B cell (primary cell): ENCODE data around the gene PARD3B. TPM values are rescaled to one million over a fixed set of nuclear protein-coding genes. Genes with fewer than 3 reads are reported as not detected.

Source experiments
- ATAC-seq: fragments of 200-7000 bp; cut with Tn5 transposase; one replicate; pipeline ENCODE4 v1.10.0; 2021; ENCODE audit warnings: low read depth, mild to moderate bottlenecking, moderate number of reproducible peaks, moderate library complexity
- CTCF ChIA-PET: fragments of 350-600 bp; sonication (Branson Sonifier 250); formaldehyde crosslinking; loops from one replicate; lab custom pipeline; 2021; ENCODE audit warnings: antibody characterized with exemption, inconsistent platforms; lab: Charles Lee
- POLR2A ChIA-PET: fragments of 350-600 bp; sonication (Branson Sonifier 250); formaldehyde crosslinking; loops from one replicate; lab custom pipeline; 2021; ENCODE audit warnings: antibody characterized with exemption; lab: Charles Lee
- DNase-seq: peaks from one replicate; pipeline ENCODE4 v3.0.0; 2013
- H2AFZ ChIP-seq: 2 replicates; pipeline ENCODE4 v1.6.1; 2012; ENCODE audit warnings: mild to moderate bottlenecking, low read depth, low read length; ENCODE audit not compliant: insufficient read depth, poor library complexity, severe bottlenecking
- H3K27ac ChIP-seq, 2 donors: 1 replicate in 1 of 2; 2 replicates in 1 of 2; pipeline ENCODE4 v1.5.1; 2012 to 2013; ENCODE audit warnings: low read length in 2 of 2, mild to moderate bottlenecking in 2 of 2, moderate library complexity in 1 of 2
- H3K27me3 ChIP-seq, 4 experiments: fragments of 200-600 bp in 1 of 4; sonication (generic) in 1 of 4; replicated peaks in 1 of 4; 1 replicate in 2 of 4; 2 replicates in 2 of 4; pipeline versions ENCODE4 v1.6.1 to v1.7.0; 2013 to 2016; ENCODE audit warnings: low read length in 3 of 4, mild to moderate bottlenecking in 2 of 4, mixed read lengths in 1 of 4, moderate library complexity in 1 of 4; ENCODE audit not compliant: insufficient read depth in 4 of 4, control insufficient read depth in 3 of 4; ENCODE audit errors: control extremely low read depth in 1 of 4
- H3K36me3 ChIP-seq, 2 experiments: replicated peaks in 1 of 2; 1 replicate in 1 of 2; 2 replicates in 1 of 2; pipeline versions ENCODE4 v1.6.1 to v1.7.1; 2013; ENCODE audit warnings: low read length in 1 of 2; ENCODE audit not compliant: insufficient read depth in 2 of 2, control insufficient read depth in 1 of 2; ENCODE audit errors: control extremely low read depth in 1 of 2, extremely low read depth in 1 of 2
- H3K4me1 ChIP-seq, 2 donors: fragments of 200-600 bp in 1 of 2; sonication (generic) in 1 of 2; 1 replicate in 1 of 2; 2 replicates in 1 of 2; pipeline versions ENCODE4 v1.5.1 to v1.6.1; 2013 to 2017; ENCODE audit warnings: low read length in 2 of 2; ENCODE audit not compliant: control insufficient read depth in 2 of 2, insufficient read depth in 2 of 2
- H3K4me2 ChIP-seq: replicated peaks from 2 replicates; pipeline ENCODE3; 2012; ENCODE audit warnings: mild to moderate bottlenecking, low read depth, low read length; ENCODE audit not compliant: poor library complexity, severe bottlenecking
- H3K4me3 ChIP-seq, 5 experiments: fragments of 200-600 bp in 1 of 5; sonication (generic) in 1 of 5; 1 replicate in 3 of 5; 2 replicates in 2 of 5; pipeline versions ENCODE4 v1.5.1 to v1.7.0; 2011 to 2016; ENCODE audit warnings: low read length in 4 of 5, mild to moderate bottlenecking in 4 of 5, low read depth in 2 of 5, control low read depth in 1 of 5, moderate library complexity in 1 of 5; ENCODE audit not compliant: insufficient read depth in 1 of 5; ENCODE audit errors: control extremely low read depth in 1 of 5, extremely low read depth in 1 of 5
- H3K79me2 ChIP-seq: fragments of 200-600 bp; sonication (generic); one replicate; pipeline ENCODE4 v1.6.0; 2016; ENCODE audit warnings: low read length; ENCODE audit not compliant: control insufficient read depth, insufficient read depth
- H3K9ac ChIP-seq: fragments of 200-600 bp; sonication (generic); 2 replicates; pipeline ENCODE4 v1.6.1; 2017; ENCODE audit warnings: mild to moderate bottlenecking, low read length, moderate library complexity
- H3K9me3 ChIP-seq, 3 donors: one replicate each; pipeline versions ENCODE4 v1.6.1 to v1.7.1; 2013; ENCODE audit warnings: low read length in 2 of 3; ENCODE audit not compliant: control insufficient read depth in 2 of 3, insufficient read depth in 1 of 3; ENCODE audit errors: control extremely low read depth in 1 of 3
- H4K20me1 ChIP-seq: 2 replicates; pipeline ENCODE4 v1.6.0; 2012; ENCODE audit warnings: mild to moderate bottlenecking, low read length; ENCODE audit not compliant: insufficient read depth, control insufficient read depth, poor library complexity, severe bottlenecking
- H3K27ac Mint-ChIP-seq: one replicate; pipeline ENCODE4 v1.8.0; 2021; ENCODE audit warnings: mixed read lengths
- H3K27me3 Mint-ChIP-seq: one replicate; pipeline ENCODE4 v1.8.0; 2021; ENCODE audit warnings: mixed read lengths
- H3K4me1 Mint-ChIP-seq: one replicate; pipeline ENCODE4 v1.8.0; 2021; ENCODE audit warnings: mixed read lengths
- H3K4me3 Mint-ChIP-seq: one replicate; pipeline ENCODE4 v1.8.0; 2021; ENCODE audit warnings: mixed read lengths
- H3K9me3 Mint-ChIP-seq: one replicate; pipeline ENCODE4 v1.8.0; 2022; ENCODE audit warnings: mixed read lengths; ENCODE audit not compliant: insufficient read depth
- EZH2 ChIP-seq: IDR thresholded peaks from 2 replicates; pipeline ENCODE4 v1.6.1; 2012; ENCODE audit warnings: borderline replicate concordance, low read depth, mild to moderate bottlenecking, moderate library complexity, low read length; ENCODE audit not compliant: insufficient read depth, poor library complexity, severe bottlenecking
- WGBS: methylation state at CpG from one replicate; pipeline ENCODE4 v1.1.5; 2013; ENCODE audit warnings: missing lambda C conversion rate; ENCODE audit not compliant: insufficient coverage; 5-methylcytosine and 5-hydroxymethylcytosine counted together
- intact Hi-C: fragments of 100-400 bp; cut with micrococcal nuclease; formaldehyde crosslinking; loops from one replicate; pipeline ENCODE4 v1.10.0; 2022
- polyA plus RNA-seq: library from polyadenylated mRNA; depleted of rRNA; stranded (reverse); fragments of >200 nt; gene quantifications from 2 replicates; pipeline ENCODE4 v1.2.3, GENCODE V29; 2012
- total RNA-seq, 2 donors: library from RNA; stranded (reverse); fragments of 120-200 nt in 1 of 2; gene quantifications; 1 replicate in 1 of 2; 2 replicates in 1 of 2; pipeline versions ENCODE4 v1.2.3 to v1.2.4, GENCODE V29; 2013 to 2022
- TF ChIP-seq, protein P1 (sequence below): fragments of 200-600 bp; IDR thresholded peaks from one replicate; pipeline ENCODE4 v1.8.0; 2022; ENCODE audit warnings: antibody characterized with exemption, mild to moderate bottlenecking

PARD3B gene
- total and polyA plus RNA-seq, 2 donors (not counting 1 experiment from before 2014, with no cell fraction given): not detected

DNA sequence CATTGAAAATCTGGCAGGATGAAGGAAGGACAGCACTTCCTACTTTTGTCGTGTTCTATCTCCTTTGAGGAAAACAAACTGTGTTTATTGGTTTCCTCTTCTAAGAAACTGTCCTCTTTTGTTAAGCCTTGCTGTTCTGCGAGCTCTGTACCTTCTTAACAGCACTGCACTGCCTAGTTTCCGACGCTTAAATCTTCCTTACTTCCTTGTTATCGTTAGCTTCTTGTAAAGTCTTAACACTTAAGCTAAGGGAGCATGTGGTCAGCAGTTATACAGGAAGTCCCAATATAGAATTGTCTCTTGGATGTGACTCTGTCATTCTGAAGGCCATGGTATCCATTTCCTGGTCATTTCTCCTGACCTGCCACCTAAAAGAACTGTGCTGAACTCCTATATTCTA is 584.3 kb downstream of the PARD3B start:
- DNase-seq (no peak), ATAC-seq (no peak)
- TF ChIP-seq, protein P1, sequence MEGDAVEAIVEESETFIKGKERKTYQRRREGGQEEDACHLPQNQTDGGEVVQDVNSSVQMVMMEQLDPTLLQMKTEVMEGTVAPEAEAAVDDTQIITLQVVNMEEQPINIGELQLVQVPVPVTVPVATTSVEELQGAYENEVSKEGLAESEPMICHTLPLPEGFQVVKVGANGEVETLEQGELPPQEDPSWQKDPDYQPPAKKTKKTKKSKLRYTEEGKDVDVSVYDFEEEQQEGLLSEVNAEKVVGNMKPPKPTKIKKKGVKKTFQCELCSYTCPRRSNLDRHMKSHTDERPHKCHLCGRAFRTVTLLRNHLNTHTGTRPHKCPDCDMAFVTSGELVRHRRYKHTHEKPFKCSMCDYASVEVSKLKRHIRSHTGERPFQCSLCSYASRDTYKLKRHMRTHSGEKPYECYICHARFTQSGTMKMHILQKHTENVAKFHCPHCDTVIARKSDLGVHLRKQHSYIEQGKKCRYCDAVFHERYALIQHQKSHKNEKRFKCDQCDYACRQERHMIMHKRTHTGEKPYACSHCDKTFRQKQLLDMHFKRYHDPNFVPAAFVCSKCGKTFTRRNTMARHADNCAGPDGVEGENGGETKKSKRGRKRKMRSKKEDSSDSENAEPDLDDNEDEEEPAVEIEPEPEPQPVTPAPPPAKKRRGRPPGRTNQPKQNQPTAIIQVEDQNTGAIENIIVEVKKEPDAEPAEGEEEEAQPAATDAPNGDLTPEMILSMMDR: no peak
- TF ChIP-seq EZH2: no peak
- no peaks in the 10 kb centered on the region for H3K27me3 ChIP-seq
- H3K27me3 Mint-ChIP-seq: no peaks in the 10 kb centered on the region
- ChIA-PET CTCF (no interaction called here), POLR2A (no interaction called here)
- no peak overlapping the region for H2AFZ ChIP-seq
- intact Hi-C loops: no loop called here
- WGBS: 0% methylated on average over 1 of the region's 5 CpGs
- no peaks in the 10 kb centered on the region for H3K36me3 ChIP-seq
- no peaks in the 10 kb centered on the region for H4K20me1 ChIP-seq
- H3K79me2 ChIP-seq: no peaks in the 10 kb centered on the region
- no peak overlapping the region for H3K27ac ChIP-seq
- H3K9me3 ChIP-seq: no peaks in the 10 kb centered on the region
- H3K4me3 ChIP-seq: no peak overlapping the region
- no peaks in the 10 kb centered on the region for H3K9me3 Mint-ChIP-seq
- no peaks in the 10 kb centered on the region for H3K4me1 ChIP-seq
- no peaks in the 10 kb centered on the region for H3K4me1 Mint-ChIP-seq
- H3K9ac ChIP-seq: no peak overlapping the region
- H3K27ac Mint-ChIP-seq: no peak overlapping the region
- H3K4me2 ChIP-seq: no peak overlapping the region
- H3K4me3 Mint-ChIP-seq: no peak overlapping the region

DNA sequence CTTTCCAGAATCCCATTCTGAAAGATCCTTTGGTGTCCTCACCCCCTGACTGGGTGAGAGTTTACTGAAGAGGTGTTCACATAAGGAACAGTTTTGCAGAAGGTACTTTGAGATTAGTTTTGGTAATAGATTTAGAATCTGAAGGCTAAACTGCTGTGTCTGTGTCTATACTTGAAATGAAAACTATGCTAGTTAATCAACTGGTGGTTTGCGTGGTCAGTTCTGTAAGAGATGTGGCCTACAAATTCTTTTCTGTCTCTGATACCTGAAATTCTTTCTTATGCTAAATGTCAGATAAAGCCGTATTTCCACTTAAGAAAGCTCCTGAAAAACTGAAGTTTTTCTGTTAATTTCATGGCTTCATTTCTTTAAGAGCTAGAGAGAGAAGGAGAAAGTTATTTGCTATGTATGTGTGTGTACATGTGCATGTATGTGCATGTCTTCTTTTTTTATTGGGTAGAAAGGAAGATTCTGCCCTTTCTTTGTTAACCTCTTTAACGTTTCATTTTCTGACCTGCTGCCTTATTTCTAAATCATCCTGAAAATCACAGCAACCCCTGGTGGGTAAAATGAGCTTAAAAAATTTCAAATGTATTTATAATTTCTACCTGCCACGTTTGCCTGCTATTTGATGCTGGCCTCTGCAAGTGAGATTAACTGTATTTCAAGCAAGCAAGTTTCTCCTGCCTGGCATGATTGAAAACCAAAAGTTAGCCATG is 585.0 kb downstream of the PARD3B start:
- no peak overlapping the region for H3K9ac ChIP-seq
- H3K36me3 ChIP-seq: no peaks in the 10 kb centered on the region
- TF ChIP-seq, protein P1: no peak
- no peak for TF ChIP-seq EZH2
- no peak overlapping the region for H3K4me3 Mint-ChIP-seq
- H3K9me3 ChIP-seq: no peaks in the 10 kb centered on the region
- H3K27ac Mint-ChIP-seq: no peak overlapping the region
- H4K20me1 ChIP-seq: no peaks in the 10 kb centered on the region
- POLR2A ChIA-PET: no interaction called here
- H3K27me3 ChIP-seq: no peaks in the 10 kb centered on the region
- 83% methylated on average over 2 of the region's 4 CpGs for WGBS
- no peaks in the 10 kb centered on the region for H3K27me3 Mint-ChIP-seq
- H2AFZ ChIP-seq: no peak overlapping the region
- intact Hi-C loops: no loop called here
- CTCF ChIA-PET: no interaction called here
- H3K27ac ChIP-seq: no peak overlapping the region
- no peaks in the 10 kb centered on the region for H3K4me1 Mint-ChIP-seq
- H3K4me2 ChIP-seq: no peak overlapping the region
- ATAC-seq (no peak), DNase-seq (no peak)
- no peak overlapping the region for H3K4me3 ChIP-seq
- H3K4me1 ChIP-seq: no peaks in the 10 kb centered on the region
- no peaks in the 10 kb centered on the region for H3K79me2 ChIP-seq
- H3K9me3 Mint-ChIP-seq: no peaks in the 10 kb centered on the region
